GM12801 (cell line): ENCODE results near the gene ZNF322.

ENCODE experiments used
- CTCF ChIP-seq: IDR thresholded peaks from one replicate; pipeline ENCODE4 v1.5.1; 2011; ENCODE audit warnings: control low read depth; ENCODE audit not compliant: insufficient read length; ENCODE audit errors: extremely low read depth

The ZNF322 gene

GRCh38 chr6:26659042-26659999, at the start of gene ZNF322:
Gene ZNF322 (minus strand): TSS chr6:26659746. CDS start chr6:26638553, 21,193 bp downstream.
- no peak for TF ChIP-seq CTCF

- TF ChIP-seq CTCF, result no peak
These were observed 435 bp upstream of the ZNF322 start for GRCh38 chr6:26660000-26660361.

GRCh38 chr6:26657256-26657655, 2.3 kb downstream of the ZNF322 start:
- TF ChIP-seq CTCF, result no peak

GRCh38 chr6:26653007-26653406, 6.5 kb downstream of the ZNF322 start:
- TF ChIP-seq CTCF, result no peak

GRCh38 chr6:26651133-26651781, 8.3 kb downstream of the ZNF322 start:
- no peak for TF ChIP-seq CTCF

- no peak for TF ChIP-seq CTCF
These were observed 13.5 kb downstream of the ZNF322 start for GRCh38 chr6:26646074-26646473.

- no peak for TF ChIP-seq CTCF
These were observed 18.7 kb downstream of the ZNF322 start for GRCh38 chr6:26640806-26641205.
